GM18508 (cell line): ENCODE results near the gene GPR173.

Experiments used
- ATAC-seq: cut with Tn5 transposase; IDR thresholded peaks from one replicate; pipeline ENCODE4 v1.9.1; 2021; ENCODE audit warnings: moderate number of reproducible peaks; ENCODE audit not compliant: insufficient read depth, unreplicated experiment

GPR173 gene

DNA sequence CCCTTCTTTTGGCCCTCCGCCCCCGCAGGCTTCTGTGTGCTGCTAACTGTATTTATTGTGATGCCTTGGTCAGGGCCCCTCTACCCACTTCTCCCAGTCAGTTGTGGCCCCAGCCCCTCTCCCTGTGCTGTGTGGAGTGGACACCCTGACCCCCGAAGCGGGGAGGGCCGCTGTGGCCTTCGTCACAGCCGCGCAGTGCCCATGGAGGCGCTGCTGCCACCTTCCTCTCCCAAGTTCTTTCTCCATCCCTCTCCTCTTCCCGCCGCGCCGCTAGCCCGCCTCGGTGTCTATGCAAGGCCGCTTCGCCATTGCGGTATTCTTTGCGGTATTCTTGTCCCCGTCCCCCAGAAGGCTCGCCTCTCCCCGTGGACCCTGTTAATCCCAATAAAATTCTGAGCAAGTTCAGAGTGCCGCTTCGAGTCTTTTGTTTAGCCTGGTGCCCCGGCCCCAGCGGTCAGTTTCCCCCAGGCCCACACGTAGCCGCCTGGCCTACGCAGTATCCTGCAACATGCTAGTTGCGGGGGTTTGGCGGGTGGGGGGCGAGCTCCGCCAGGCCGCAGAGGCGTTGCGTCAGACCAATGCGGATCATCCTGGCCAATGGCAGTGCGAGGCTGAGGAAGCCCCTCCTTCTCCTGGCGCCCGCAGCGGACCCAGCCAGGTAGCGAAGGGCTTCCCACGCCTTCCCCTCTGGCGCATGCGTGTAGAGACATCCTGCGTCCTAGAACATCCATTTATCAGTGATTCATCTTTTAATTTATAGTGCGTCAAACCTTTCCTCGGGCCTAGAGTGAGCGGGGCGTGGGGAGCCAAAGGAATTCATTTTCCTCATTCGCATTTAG lies 39.8 kb downstream of the GPR173 start:
- ATAC-seq = no peak

GRCh38 chrX:53089224-53089842 lies 40.7 kb downstream of the GPR173 start:
- no peak for ATAC-seq

DNA sequence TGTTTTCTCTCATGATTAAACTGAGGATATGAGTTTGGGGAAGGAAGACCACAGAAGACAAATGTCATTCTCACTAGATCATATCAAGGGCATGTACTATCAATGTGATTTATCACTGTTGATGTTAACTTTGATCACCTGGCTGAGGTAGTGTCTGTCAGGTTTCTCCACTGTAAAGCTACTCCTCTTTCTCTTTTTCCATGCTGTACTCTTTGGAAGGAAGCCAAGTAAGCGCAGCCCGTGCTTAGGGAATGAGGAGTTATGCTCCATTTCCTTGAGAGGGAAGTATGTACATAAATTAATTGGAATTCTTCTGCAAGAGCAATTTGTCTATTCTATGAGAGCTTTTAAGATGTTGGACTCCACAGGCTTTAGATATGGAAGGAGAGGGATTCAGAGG lies 41.3 kb downstream of the GPR173 start:
- no peak for ATAC-seq

GRCh38 chrX:53091354-53091753 lies 42.8 kb downstream of the GPR173 start:
- ATAC-seq = no peak

GRCh38 chrX:53093177-53093655 lies 44.6 kb downstream of the GPR173 start:
- ATAC-seq = no peak

DNA sequence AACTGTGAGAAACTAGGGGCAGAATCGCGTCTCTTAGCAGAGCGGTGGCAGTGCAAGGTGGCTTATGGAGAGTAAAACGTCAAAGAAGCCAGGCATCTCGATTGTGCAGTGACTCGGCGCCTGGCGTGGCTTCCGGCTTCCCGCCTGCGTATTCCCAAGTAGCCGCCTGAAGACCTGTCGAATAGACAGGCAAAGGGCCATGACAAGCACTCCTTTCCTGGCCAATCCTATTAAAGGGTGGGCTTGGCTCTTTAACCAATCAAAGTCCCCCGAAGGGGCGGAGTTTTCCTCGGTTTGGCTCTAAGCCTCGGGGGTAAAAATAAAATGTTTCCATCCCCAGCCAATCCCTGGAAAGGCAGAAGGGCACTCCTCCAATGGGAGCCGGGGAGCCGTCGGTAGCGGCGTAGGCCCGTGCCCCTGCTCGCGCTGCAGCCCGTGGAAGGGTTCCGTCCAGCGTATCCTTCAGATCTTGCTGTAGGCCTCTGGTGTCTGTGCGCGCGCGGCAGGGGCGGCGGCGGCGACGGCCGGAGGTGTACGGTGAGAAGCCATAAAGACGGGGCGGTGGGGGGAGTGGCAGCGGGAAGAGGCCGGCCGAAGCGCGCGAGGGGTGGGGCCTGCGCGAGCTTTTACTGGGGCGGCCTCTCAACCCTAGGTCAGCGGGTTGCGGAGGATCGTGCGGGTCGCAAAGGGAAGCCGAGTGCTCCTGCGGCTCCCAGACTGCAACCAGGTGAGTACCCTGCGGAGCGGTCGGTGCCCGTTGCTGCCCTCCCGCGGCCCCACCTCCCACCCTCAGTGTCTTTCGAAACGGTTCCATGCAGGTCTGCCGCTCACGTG lies 45.4 kb downstream of the GPR173 start, which contains the start of gene KANTR:
Gene KANTR (plus strand): TSS at position 395 of the 834 bp plus-strand sequence. CDS start 30,131 bp downstream, outside the sequence.
- ATAC-seq = peak; percentile 63

- ATAC-seq = no peak
Observed at GRCh38 chrX:53094582-53094905, 46.0 kb downstream of the GPR173 start.

- ATAC-seq = no peak
Observed at GRCh38 chrX:53095796-53096195, 47.2 kb downstream of the GPR173 start.

- no peak for ATAC-seq
Observed at GRCh38 chrX:53114864-53115549, 66.4 kb downstream of the GPR173 start.

DNA sequence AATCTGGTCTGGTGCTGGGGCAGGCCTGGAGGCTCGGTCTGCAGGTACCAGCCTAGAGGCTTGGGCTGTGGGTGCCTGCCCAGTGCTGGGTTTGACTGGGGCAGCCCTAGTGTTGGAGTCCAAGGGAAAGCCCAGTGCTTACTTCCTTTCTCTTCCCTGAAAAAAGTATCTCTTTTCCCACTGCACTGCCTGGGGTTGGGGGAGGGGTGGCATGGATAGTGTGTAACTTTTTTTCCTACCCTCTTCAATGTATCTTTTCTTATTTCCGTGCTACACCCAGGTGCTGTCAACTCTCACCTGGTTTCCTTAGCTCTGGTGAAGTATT lies 66.9 kb downstream of the GPR173 start:
- ATAC-seq = no peak

DNA sequence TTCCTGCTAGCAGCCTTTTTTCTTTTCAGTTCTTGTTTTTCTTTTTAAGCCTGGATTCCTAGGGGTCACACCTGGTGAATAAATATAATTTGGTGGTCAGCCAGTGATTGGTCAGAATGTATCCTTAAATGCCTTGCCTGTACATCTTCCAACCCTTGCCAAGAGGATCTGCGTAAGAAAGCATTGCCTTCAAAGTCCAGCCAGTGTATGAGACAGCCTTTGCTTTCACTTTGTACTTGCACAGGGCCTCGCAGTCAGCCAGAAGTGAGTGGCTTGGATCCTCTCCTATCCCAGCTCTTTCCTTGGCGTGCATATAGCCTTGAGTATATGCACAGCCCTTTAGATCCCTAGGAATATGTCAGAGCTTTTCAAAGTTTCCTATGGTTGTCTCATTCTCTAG lies 67.5 kb downstream of the GPR173 start:
- no peak for ATAC-seq

GRCh38 chrX:53122013-53122412 lies 73.4 kb downstream of the GPR173 start:
- ATAC-seq = no peak

DNA sequence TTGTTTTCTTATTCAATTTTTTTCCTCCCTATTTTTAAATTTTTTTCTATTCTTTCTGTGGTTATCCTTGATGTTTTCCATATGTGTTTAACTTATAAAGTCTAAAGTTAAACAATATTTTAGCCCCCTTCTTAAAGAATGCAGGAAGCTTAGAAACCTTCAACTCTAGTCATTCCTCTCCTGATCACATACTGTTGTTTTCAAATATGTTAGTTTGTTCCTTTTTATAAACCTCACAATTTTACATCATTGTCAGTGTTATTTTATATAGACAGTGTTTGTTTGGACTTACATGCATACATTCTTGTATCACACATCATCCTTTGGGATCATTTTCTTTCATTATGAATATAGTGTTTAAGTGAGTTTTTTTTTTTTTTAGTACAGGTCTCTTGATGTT lies 76.9 kb downstream of the GPR173 start:
- no peak for ATAC-seq

DNA sequence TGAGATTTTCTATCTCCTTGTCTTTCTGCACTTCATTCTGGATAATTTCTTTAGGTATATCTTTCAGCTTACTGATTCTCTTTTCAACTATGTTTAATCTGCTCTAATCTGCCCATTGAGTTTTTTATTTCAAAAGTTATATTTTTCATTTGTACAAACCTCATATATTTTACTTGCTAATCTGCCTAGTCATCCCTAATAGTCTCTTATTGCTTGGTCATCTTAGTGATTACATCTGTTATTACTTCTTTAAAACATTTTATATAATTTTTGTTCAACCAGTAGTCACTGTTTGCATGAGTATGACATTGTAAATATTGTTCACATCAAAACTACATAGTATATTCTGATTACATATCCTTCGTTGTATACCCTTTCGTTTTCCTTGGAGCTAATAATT lies 77.8 kb downstream of the GPR173 start:
- ATAC-seq = no peak

- ATAC-seq = no peak
Observed at GRCh38 chrX:53128097-53128749, 79.6 kb downstream of the GPR173 start.
